Osteoblast (primary cell): ENCODE results near the gene NOP9. TPM values are rescaled to one million over a fixed set of nuclear protein-coding genes. Genes with fewer than 3 reads are reported as not detected.

Experiments used
- DNase-seq: peaks from one replicate; pipeline ENCODE4 v3.0.0; 2011; ENCODE audit warnings: low spot score, mixed read lengths; ENCODE audit not compliant: insufficient read length; ENCODE audit errors: missing footprints
- H2AFZ ChIP-seq: 2 replicates; pipeline ENCODE4 v1.6.0; 2011; ENCODE audit warnings: mild to moderate bottlenecking, low read length
- H3K27ac ChIP-seq: 2 replicates; pipeline ENCODE4 v1.5.1; 2011; ENCODE audit warnings: mild to moderate bottlenecking, low read depth, low read length, moderate library complexity
- H3K27me3 ChIP-seq: 2 replicates; pipeline ENCODE4 v1.6.0; 2012; ENCODE audit warnings: mild to moderate bottlenecking, control low read depth, inconsistent platforms, low read length, moderate library complexity; ENCODE audit not compliant: insufficient read depth
- H3K36me3 ChIP-seq: 2 replicates; pipeline ENCODE4 v1.5.1; 2011; ENCODE audit warnings: mild to moderate bottlenecking, low read length, control low read depth, moderate library complexity; ENCODE audit not compliant: insufficient read depth
- H3K4me1 ChIP-seq: 2 replicates; pipeline ENCODE4 v1.5.1; 2011; ENCODE audit warnings: mild to moderate bottlenecking, low read length, control low read depth, moderate library complexity; ENCODE audit not compliant: insufficient read depth
- H3K4me2 ChIP-seq: 2 replicates; pipeline ENCODE4 v1.6.0; 2011; ENCODE audit warnings: mild to moderate bottlenecking, low read length; ENCODE audit not compliant: insufficient read depth
- H3K4me3 ChIP-seq: fragments of 200-600 bp; sonication (generic); 3 replicates; pipeline ENCODE4 v1.5.1; 2012; ENCODE audit warnings: mild to moderate bottlenecking, low read length, inconsistent platforms; ENCODE audit not compliant: insufficient read depth
- H3K79me2 ChIP-seq: 2 replicates; pipeline ENCODE4 v1.6.0; 2012; ENCODE audit warnings: mild to moderate bottlenecking, low read length, control low read depth, inconsistent platforms; ENCODE audit not compliant: insufficient read depth
- H3K9me3 ChIP-seq: 2 replicates; pipeline ENCODE4 v1.5.1; 2011; ENCODE audit warnings: low read depth, low read length, control low read depth
- H4K20me1 ChIP-seq: 2 replicates; pipeline ENCODE4 v1.6.0; 2012; ENCODE audit warnings: mild to moderate bottlenecking, low read length, control low read depth; ENCODE audit not compliant: insufficient read depth
- CTCF ChIP-seq: IDR thresholded peaks from 2 replicates; pipeline ENCODE4 v1.5.1; 2011; ENCODE audit warnings: mild to moderate bottlenecking, low read depth, low read length, moderate library complexity; ENCODE audit errors: extremely low read depth
- total RNA-seq: library from RNA; depleted of rRNA; stranded (reverse); fragments of >200 nt; gene quantifications from 2 replicates; pipeline ENCODE4 v1.2.3, GENCODE V29; 2012

NOP9 gene
- total RNA-seq, 1 donor = 21.0 TPM

- Histone ChIP-seq H3K79me2 (peaks cover 7% of the 10 kb centered on the region), H3K4me1 (peaks cover 6% of the 10 kb centered on the region), H3K9me3 (no peaks in the 10 kb centered on the region), H3K36me3 (peaks cover 37% of the 10 kb centered on the region), H3K4me2 (no peak overlapping the region), H3K27me3 (no peaks in the 10 kb centered on the region), H4K20me1 (no peaks in the 10 kb centered on the region), H3K4me3 (no peak overlapping the region), H3K27ac (no peak overlapping the region), H2AFZ (no peak overlapping the region)
- no peak for TF ChIP-seq CTCF
- no peak for DNase-seq
Observed at GRCh38 chr14:24269910-24270536, 29.6 kb upstream of the NOP9 start.

- Histone ChIP-seq H3K36me3 (peaks cover 32% of the 10 kb centered on the region), H3K79me2 (peaks cover 7% of the 10 kb centered on the region), H3K27ac (peak overlapping the region; percentile 96), H3K4me3 (peak overlapping the region; percentile 100), H3K4me1 (peaks cover 6% of the 10 kb centered on the region), H2AFZ (peak overlapping the region; percentile 99), H3K4me2 (peak overlapping the region; percentile 94), H3K27me3 (no peaks in the 10 kb centered on the region), H4K20me1 (no peaks in the 10 kb centered on the region), H3K9me3 (no peaks in the 10 kb centered on the region)
- no peak for TF ChIP-seq CTCF
- DNase-seq = no peak
Observed at GRCh38 chr14:24270537-24271133, 29.0 kb upstream of the NOP9 start.

- peak within 1 kb of the TSS; percentile 100 for H3K4me3 ChIP-seq
Observed at GRCh38 chr14:24271134-24271833, 28.4 kb upstream of the NOP9 start, which contains the start of gene RABGGTA. Gene RABGGTA (minus strand): TSS chr14:24271597. CDS start chr14:24271115, 482 bp downstream.

More at GRCh38 chr14:24271134-24271833, 28.4 kb upstream of the NOP9 start, which contains the start of gene RABGGTA:
- Histone ChIP-seq H3K27me3 (no peaks in the 10 kb centered on the region), H3K79me2 (peaks cover 7% of the 10 kb centered on the region), H3K27ac (peak within 1 kb of the TSS; percentile 96), H2AFZ (peak within 1 kb of the TSS; percentile 99), H3K4me2 (peak within 1 kb of the TSS; percentile 94), H3K36me3 (peaks cover 32% of the 10 kb centered on the region), H3K9me3 (no peaks in the 10 kb centered on the region), H4K20me1 (no peaks in the 10 kb centered on the region), H3K4me1 (peaks cover 6% of the 10 kb centered on the region)
- TF ChIP-seq CTCF = peak; percentile 62
- peak; percentile 99 for DNase-seq
